GM12878 (cell line): Measurements from ENCODE around the gene TMEM131L. TPM values are rescaled to one million over a fixed set of nuclear protein-coding genes. Genes with fewer than 3 reads are reported as not detected.

Source experiments
- ATAC-seq: fragments of 200-7000 bp; cut with Tn5 transposase; 3 replicates; pipeline ENCODE4 v1.9.1; 2020; ENCODE audit warnings: mild to moderate bottlenecking, moderate library complexity
- BruUV-seq: library from RNA; stranded (reverse); fragments of 400-500 nt; replicated peaks from 2 replicates; lab custom pipeline; 2021; lab: Mats Ljungman, UMichigan
- CTCF ChIA-PET: fragments of 300-600 bp; sonication (Branson Sonifier 250); formaldehyde crosslinking; extraction: SDS; loops from one replicate; lab custom pipeline; 2021; ENCODE audit warnings: inconsistent platforms; lab: Yijun Ruan, JAX
- POLR2A ChIA-PET: fragments of 350-600 bp; formaldehyde crosslinking; extraction: SDS; loops from one replicate; lab custom pipeline; 2021; ENCODE audit warnings: inconsistent platforms; lab: Charles Lee
- RAD21 ChIA-PET: fragments of 300-600 bp; sonication (Branson Sonifier 250); formaldehyde crosslinking; loops from one replicate; lab custom pipeline; 2023; ENCODE audit warnings: antibody characterized with exemption; ENCODE audit not compliant: unreplicated experiment; lab: Charles Lee
- SMC1A ChIA-PET: fragments of 300-600 bp; sonication (Branson Sonifier 250); formaldehyde crosslinking; loops from one replicate; lab custom pipeline; 2023; ENCODE audit not compliant: unreplicated experiment, uncharacterized antibody; lab: Charles Lee
- DNase-seq: peaks from one replicate; pipeline ENCODE4 v3.0.0-alpha.2; 2011; ENCODE audit warnings: low read depth, low spot score
- FAIRE-seq: peaks from 3 replicates; lab custom pipeline; 2011; peaks lifted over from hg19 to GRCh38; lab: Jason Lieb, UNC
- H2AFZ ChIP-seq: 2 replicates; pipeline ENCODE4 v1.6.0; 2011; ENCODE audit warnings: low read depth, low read length, control low read depth; ENCODE audit not compliant: control insufficient read depth
- H3K27ac ChIP-seq: 2 replicates; pipeline ENCODE4 v1.5.1; 2011; ENCODE audit warnings: control low read depth; ENCODE audit not compliant: control insufficient read depth, insufficient read depth
- H3K27me3 ChIP-seq, 2 experiments: replicated peaks in 1 of 2; 2 replicates each; pipeline versions ENCODE4 v1.6.0 to v1.6.1; 2011; ENCODE audit warnings: low read length in 1 of 2; ENCODE audit not compliant: control insufficient read depth in 2 of 2, insufficient read depth in 2 of 2
- H3K36me3 ChIP-seq, 2 experiments: 2 replicates each; pipeline ENCODE4 v1.5.1; 2011; ENCODE audit warnings: low read length in 1 of 2; ENCODE audit not compliant: control insufficient read depth in 2 of 2, insufficient read depth in 2 of 2
- H3K4me1 ChIP-seq: 2 replicates; pipeline ENCODE4 v1.6.1; 2011; ENCODE audit warnings: mild to moderate bottlenecking, low read length, moderate library complexity, mixed read lengths; ENCODE audit not compliant: control insufficient read depth, insufficient read depth
- H3K4me2 ChIP-seq: 2 replicates; pipeline ENCODE4 v1.6.0; 2011; ENCODE audit warnings: control low read depth; ENCODE audit not compliant: control insufficient read depth, insufficient read depth
- H3K4me3 ChIP-seq: fragments of 200-600 bp; sonication (generic); 2 replicates; pipeline ENCODE4 v1.5.1; 2016
- H3K79me2 ChIP-seq: 2 replicates; pipeline ENCODE4 v1.6.0; 2011; ENCODE audit warnings: low read length; ENCODE audit not compliant: control insufficient read depth, insufficient read depth
- H3K9ac ChIP-seq: 2 replicates; pipeline ENCODE4 v1.8.0; 2011; ENCODE audit warnings: low read length, control low read depth, mixed read lengths; ENCODE audit not compliant: control insufficient read depth, insufficient read depth
- H3K9me3 ChIP-seq: replicated peaks from 3 replicates; pipeline ENCODE4 v1.5.1; 2011; ENCODE audit warnings: mild to moderate bottlenecking, low read length; ENCODE audit not compliant: control insufficient read depth, insufficient read depth
- H4K20me1 ChIP-seq: 2 replicates; pipeline ENCODE4 v1.6.0; 2011; ENCODE audit not compliant: control insufficient read depth, insufficient read depth
- BRCA1 ChIP-seq: IDR thresholded peaks from 2 replicates; pipeline ENCODE4 v1.6.1; 2011; ENCODE audit warnings: low read depth, low read length, improper control_type of control experiment
- CBX5 ChIP-seq: sonication (generic); IDR thresholded peaks from 2 replicates; pipeline ENCODE4 v1.6.1; 2016; ENCODE audit warnings: low read depth, moderate library complexity, mild to moderate bottlenecking, inconsistent platforms
- EP300 ChIP-seq, 2 experiments: fragments of 150-350 bp in 1 of 2; IDR thresholded peaks; 2 replicates each; pipeline ENCODE4 v1.6.1; 2011 to 2012; ENCODE audit warnings: low read depth in 2 of 2, low read length in 2 of 2, borderline replicate concordance in 1 of 2, improper control_type of control experiment in 1 of 2, inconsistent platforms in 1 of 2; ENCODE audit not compliant: control insufficient read depth in 1 of 2
- EZH2 ChIP-seq: IDR thresholded peaks from 2 replicates; pipeline ENCODE4 v1.6.1; 2012; ENCODE audit warnings: low read depth, mild to moderate bottlenecking, control low read depth, inconsistent platforms, low read length, borderline replicate concordance; ENCODE audit not compliant: control insufficient read depth
- IKZF1 ChIP-seq: fragments of 450-650 bp; conservative IDR thresholded peaks from 2 replicates; pipeline ENCODE4 v1.6.1; 2017; ENCODE audit warnings: antibody characterized with exemption, mild to moderate bottlenecking
- NR2C1 ChIP-seq: fragments of 450-650 bp; IDR thresholded peaks from 2 replicates; pipeline ENCODE4 v1.6.1; 2017; ENCODE audit warnings: antibody characterized with exemption, mild to moderate bottlenecking, moderate library complexity
- ZNF207 ChIP-seq: fragments of 450-650 bp; IDR thresholded peaks from 2 replicates; pipeline ENCODE4 v1.6.1; 2014; ENCODE audit warnings: antibody characterized with exemption, mild to moderate bottlenecking, borderline replicate concordance
- WGBS: methylation state at CpG from one replicate; pipeline ENCODE4 v1.1.6; 2016; ENCODE audit warnings: low lambda C conversion rate; ENCODE audit not compliant: insufficient replicate concordance, insufficient coverage; ENCODE audit errors: missing lambda C conversion rate; 5-methylcytosine and 5-hydroxymethylcytosine counted together
- in situ Hi-C: fragments of 300-500 bp; cut with MboI; formaldehyde crosslinking; loops from 9 replicates; pipeline ENCODE4 v1.14.3; 2018; ENCODE audit warnings: mixed read lengths
- intact Hi-C: fragments of 100-400 bp; cut with micrococcal nuclease; formaldehyde crosslinking; loops from one replicate; pipeline ENCODE4 v1.14.2; 2022; ENCODE audit not compliant: unreplicated experiment
- polyA plus RNA-seq, 11 experiments: library from polyadenylated mRNA; depleted of rRNA in 4 of 11; unstranded in 6 of 11; stranded (reverse) in 5 of 11; fragments of >200 nt; fragmentation: Nextera tagmentation in 4 of 11; fragmentation: Illumina TruSeq in 1 of 11; extraction: Ambion mirVana in 4 of 11; extraction: Trizol in 1 of 11; gene quantifications; 1 replicate in 1 of 11; 2 replicates in 10 of 11; pipeline versions ENCODE4 v1.2.1 to v1.2.3, GENCODE V29; 2011 to 2016; ENCODE audit warnings: inconsistent platforms in 2 of 11, missing spikeins in 2 of 11, low read depth in 1 of 11
- total RNA-seq, 4 experiments: library from RNA; depleted of rRNA in 3 of 4; stranded (reverse); fragments of >200 nt in 3 of 4; fragmentation: Illumina TruSeq in 1 of 4; extraction: Trizol in 1 of 4; gene quantifications; 2 replicates each; pipeline versions ENCODE4 v1.2.1 to v1.2.3, GENCODE V29; 2013 to 2021

Gene TMEM131L
- total and polyA plus RNA-seq, 10 of the 15 experiments (the other 5 are each of a cell fraction or from before 2014, with no cell fraction given), result 8.5 to 101 (median 74.4) TPM

- H3K27ac ChIP-seq, result peak overlapping the region; percentile 63
- in situ Hi-C loops (no loop called here), intact Hi-C loops (no loop called here)
- ChIA-PET RAD21 (interaction anchor here (0.7 to 15.3 kb wide), 8 partner anchors 10 to 150 kb away, joined by 3 to 429 read pairs (median 4); partner anchors contain the start of gene TMEM131L), CTCF (interaction anchor here (0.8 to 3.7 kb wide), 10 partner anchors 9 to 150 kb away, joined by 3 to 13 read pairs (median 4); partner anchors contain the start of gene TMEM131L), SMC1A (interaction anchor here (0.6 to 14.0 kb wide), 18 partner anchors 9 to 1434 kb away, joined by 3 to 356 read pairs (median 4); partner anchors contain the start of gene TMEM131L), POLR2A (interaction anchor here (0.5 to 18.1 kb wide), 8 partner anchors 9 to 63 kb away, joined by 3 to 322 read pairs (median 9); partner anchors contain the start of gene TMEM131L)
- 50% methylated on average over 9 of the region's 9 CpGs for WGBS
- no peak for ATAC-seq
- no peak overlapping the region; the same call in 1 of the 2 replicates for H3K9ac ChIP-seq
- H3K4me3 ChIP-seq, result peak overlapping the region; percentile 51; the same call in 1 of the 2 replicates
- H4K20me1 ChIP-seq, result no peaks in the 10 kb centered on the region
- H2AFZ ChIP-seq, result no peak overlapping the region
- H3K36me3 ChIP-seq, result peaks cover 6 to 22% of the 10 kb centered on the region in 2 experiments
- BruUV-seq, result TSS peak; percentile 6
- TF ChIP-seq ZNF207 (no peak), EP300 (IDR thresholded peaks at IDR 0.05; ENCODE audit: borderline replicate concordance in 1 of 2, control insufficient read depth in 1 of 2, low read depth in 2 of 2, low read length in 2 of 2) (no peak), CBX5 (no peak), NR2C1 (no peak), EZH2 (no peak), IKZF1 (0 out of 2 replicates have a peak, but pooled peaks have one; percentile 11), BRCA1 (no peak)
- peak overlapping the region; percentile 66 for H3K4me2 ChIP-seq
- peaks cover 97% of the 10 kb centered on the region for H3K79me2 ChIP-seq
- no peak for FAIRE-seq
- H3K9me3 ChIP-seq, result no peaks in the 10 kb centered on the region
- DNase-seq, result no peak
- no peaks in the 10 kb centered on the region for H3K27me3 ChIP-seq
- H3K4me1 ChIP-seq, result peaks cover 34% of the 10 kb centered on the region
These were observed 29.5 kb downstream of the TMEM131L start for GRCh38 chr4:153495480-153496193.
